HG02763 (cell line): Measurements from ENCODE around the gene CD320.
A peak's percentile ranks its signal among the peaks of the same experiment; 100 is the strongest.
"Not testable (repeated sequence)": the region's sequence is repeated elsewhere in the genome, so short reads cannot be mapped to it uniquely, and the experiment has no call there.

Source experiments
- ATAC-seq: cut with Tn5 transposase; IDR thresholded peaks from one replicate; pipeline ENCODE4 v1.9.1; 2021; ENCODE audit warnings: mild to moderate bottlenecking, moderate library complexity; ENCODE audit not compliant: unreplicated experiment

The CD320 gene

DNA sequence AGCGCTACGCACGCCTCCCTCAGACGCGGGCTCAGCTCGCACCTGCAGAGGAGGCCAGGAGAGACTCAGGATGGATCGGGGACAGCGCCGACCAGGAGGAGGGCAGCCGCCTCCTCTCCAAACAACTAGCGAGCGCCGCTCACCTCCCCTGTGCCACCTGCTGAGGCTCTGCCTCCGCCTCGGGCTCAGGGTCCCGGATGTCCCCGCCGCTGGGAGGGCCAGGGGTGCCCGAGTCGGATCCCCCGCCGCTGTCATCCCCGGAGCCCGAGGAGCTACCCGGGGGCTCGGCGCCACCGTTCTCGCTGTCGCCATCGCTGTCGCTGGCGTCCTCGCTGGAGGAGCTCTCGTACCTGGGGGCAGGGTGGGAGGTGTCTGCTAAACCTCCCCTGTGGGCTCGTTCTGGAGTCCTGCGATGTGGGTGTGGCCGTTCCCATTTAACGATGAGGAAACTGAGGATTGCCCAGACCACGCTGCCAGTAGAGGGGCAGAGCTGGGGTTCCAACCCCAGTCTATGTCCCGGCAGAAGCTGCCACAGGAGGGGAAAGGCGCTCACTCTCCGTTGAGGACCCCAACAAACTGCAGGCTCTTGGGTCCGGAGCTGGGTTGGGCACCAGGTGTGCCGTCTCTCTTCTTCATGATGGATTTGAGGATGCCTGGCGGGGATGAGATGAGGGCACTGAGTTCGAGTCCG is 25.8 kb upstream of the CD320 start:
- no peak for ATAC-seq

DNA sequence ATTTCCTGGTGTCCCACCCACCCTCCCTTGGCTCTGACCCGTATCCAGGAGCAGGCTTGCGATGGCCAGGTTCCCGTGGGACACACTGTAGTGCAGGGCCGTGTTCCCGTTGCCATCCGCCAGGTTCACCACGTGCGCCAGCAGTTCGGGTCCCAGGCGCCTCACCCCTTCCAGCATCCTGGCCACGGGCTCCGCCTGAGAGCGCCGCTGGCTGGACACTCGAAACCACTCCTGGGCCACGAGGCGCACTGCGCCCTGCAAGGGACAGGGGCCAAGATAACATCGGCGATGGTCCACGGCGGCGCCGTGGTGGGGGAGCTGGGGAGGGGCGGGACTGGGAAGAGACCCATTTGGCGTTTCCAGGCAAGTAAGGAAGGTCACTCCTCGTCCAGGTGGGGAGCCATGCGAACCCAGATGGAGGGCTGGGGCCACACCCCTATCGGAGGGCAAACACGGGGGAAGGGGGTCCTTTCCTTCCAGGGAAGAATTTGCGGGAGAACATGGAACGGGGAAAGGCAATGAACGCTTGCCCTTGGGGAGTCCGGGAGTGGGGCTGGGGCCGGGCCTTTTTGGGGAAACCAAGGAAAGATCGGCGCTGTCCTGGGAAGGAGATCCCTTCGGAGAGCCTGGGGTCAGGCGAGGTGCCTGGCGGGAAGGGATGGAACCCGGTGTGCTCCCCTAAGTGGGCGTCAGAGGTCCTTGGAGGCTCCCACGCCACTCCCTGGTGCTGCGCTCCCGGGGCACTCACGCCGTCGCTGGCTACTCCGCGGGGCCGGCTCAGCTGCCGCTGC is 25.0 kb upstream of the CD320 start:
- ATAC-seq = no peak

DNA sequence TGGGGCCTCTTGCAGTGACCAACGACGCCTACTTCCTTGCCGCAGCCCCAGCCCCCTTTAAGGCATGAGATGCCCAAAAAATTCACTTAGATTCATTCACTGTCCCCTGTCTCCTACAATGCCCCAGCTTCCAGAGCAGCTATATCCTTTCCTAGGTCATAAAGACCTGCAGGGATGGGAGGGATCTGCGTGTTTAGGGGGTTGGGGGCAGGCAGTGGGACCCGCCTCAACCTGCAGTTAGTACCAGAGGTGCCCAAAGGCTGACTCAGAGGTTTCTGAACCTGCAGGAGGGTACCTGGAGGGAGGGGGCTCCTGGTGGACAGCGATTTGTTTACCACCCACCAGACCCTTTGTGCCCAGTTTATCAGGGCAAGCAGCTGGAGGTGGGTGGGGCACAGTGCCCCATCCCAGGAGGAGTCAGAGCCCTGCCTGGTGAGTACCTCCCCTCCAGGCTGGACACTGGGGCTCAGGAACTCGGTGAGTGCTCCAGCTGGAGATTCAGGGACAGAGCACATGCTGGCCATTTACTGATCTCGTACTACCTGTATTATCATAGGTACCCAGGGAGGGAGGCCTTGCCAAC is 23.2 kb upstream of the CD320 start:
- no peak for ATAC-seq

DNA sequence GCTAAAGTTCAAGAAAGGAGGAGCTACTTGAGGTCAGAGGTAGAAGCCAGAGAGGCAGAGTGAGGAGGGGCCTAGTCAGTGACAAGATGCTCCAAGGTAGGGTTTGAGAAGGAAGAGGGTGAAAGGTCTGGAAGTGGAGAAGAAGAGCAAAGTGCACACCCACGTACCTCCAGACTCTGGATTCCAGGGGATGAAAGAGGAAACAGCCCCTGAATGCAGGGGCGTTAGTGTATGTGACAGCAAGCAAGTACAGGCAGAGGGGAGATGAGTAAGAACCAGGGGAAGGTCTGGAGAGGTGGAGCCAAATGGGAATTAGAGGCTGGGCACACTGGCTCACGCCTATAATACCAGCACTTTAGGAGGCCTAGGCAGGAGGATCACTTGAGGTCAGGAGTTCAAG is 21.8 kb upstream of the CD320 start:
- no peak for ATAC-seq

DNA sequence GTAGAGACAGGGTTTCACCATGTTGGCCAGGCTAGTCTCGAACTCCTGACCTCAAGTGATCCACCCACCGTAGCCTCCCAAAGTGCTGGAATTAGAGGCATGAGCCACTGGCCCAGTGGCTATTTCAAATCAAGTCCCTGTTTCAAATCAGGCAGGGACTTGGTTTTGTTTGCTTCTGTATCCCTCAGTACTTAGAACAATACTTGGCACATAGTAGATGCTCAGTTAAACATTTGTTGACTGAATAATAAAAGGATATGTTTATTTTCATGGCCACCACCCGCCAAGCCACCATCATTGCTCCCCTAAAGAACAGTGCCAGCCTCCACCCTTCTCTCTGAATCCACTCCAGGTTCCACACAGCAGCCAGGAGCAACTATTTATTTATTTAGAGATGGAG is 17.3 kb upstream of the CD320 start:
- no peak for ATAC-seq

DNA sequence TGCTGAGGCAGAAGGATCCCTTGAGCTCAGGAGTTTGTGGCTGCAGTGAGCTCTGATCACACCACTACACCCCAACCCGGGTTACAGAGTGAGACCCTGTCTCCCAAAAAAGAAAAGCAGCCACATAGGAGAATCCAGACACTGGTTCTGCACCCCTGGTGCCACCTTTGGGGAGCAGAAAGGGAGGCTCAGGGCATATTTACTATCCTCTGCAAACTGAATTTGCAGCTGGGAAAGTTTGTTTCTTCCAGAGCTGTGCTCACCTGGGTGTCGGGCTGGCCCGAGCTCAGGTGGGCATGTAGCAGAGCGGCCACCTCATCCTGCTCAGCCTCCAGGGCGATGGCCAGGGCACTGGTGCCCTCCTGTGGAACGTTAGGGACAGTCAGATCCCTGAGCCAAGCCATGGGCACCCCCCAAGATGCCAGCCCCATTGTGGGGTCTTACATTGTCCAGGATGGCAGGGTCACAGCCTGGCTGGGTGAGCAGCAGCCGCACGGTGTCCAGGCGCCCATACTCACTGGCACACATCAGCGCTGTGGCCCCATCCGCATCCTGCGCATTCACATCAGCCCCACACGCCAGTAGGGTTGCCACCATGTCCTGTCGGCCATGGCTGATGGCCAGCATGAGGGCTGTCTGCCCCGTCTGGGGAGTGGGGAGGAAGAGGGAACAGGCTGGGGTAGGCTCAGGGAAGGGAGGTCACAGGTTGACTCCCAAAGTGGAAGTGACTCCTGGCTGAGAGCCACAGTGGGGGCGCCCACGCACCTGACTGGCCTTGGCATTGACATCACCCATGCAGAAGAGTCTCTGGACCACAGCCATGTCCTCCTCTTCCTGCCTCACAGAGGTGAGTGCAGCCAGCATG is 16.3 kb upstream of the CD320 start:
- ATAC-seq = no peak

DNA sequence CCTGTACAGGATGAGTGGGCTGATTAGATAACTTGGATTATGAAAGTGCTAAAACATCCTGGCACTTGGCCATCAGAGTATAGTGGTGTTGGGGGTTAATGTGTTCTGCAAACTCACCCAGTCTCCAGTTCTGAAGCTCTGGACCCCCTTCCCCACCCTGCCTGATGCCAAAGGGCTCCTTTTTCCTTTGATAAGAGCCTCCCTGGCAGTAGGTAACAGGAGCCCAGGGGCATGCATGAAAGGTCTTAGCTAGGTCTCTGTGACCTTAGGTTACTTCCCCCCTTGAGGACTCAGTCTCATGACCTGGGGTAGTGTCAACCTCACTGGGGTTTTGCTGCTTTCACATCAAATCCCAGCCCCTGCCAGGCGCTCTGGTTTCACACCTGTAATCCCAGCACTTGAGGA is 15.6 kb upstream of the CD320 start:
- ATAC-seq = no peak

DNA sequence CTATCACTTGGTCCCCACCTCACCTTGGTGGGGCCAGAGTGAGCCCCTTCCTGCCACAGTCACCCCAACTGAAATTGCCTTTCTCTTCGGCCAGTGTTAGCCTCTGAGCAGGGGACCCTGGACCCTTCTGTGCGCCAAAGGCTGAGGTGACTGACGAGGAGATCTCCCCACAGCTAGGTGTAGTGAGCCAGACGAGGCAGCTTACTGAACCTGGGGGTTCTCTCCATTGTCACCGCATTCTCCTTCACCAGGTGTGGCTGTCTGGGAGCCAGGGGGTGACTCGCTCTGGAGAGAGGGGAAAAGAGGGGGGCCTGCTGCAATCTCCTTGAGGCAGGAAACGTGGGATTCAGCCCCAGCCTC is 14.5 kb upstream of the CD320 start:
- ATAC-seq = no peak

DNA sequence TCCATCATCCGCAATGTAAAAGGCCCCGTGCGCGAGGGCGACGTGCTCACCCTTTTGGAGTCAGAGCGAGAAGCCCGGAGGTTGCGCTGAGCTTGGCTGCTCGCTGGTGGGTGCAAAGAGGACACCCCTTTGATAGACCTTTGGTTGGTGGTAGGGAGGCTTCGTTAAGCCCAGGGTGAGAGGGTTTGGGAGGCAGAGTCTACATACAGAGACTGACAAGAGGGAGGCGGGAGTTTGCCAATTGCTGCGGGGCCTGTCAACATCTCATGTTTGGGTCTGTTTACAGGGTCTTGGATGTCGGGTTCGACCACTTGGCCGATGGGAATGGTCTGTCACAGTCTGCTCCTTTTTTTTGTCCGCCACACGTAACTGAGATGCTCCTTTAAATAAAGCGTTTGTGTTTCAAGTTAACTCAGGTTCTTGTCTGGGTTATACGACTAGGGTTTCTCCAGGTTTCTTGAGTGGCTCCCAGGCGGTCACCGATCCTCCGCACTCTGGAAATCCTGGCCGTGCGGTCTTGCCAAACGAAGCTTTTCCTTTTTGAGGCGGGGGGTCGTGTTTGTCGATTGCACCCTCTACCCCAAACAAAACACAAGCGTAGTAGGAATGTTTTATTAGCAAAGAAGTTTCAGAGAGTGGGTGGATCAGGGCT is 14.0 kb upstream of the CD320 start:
- no peak for ATAC-seq

DNA sequence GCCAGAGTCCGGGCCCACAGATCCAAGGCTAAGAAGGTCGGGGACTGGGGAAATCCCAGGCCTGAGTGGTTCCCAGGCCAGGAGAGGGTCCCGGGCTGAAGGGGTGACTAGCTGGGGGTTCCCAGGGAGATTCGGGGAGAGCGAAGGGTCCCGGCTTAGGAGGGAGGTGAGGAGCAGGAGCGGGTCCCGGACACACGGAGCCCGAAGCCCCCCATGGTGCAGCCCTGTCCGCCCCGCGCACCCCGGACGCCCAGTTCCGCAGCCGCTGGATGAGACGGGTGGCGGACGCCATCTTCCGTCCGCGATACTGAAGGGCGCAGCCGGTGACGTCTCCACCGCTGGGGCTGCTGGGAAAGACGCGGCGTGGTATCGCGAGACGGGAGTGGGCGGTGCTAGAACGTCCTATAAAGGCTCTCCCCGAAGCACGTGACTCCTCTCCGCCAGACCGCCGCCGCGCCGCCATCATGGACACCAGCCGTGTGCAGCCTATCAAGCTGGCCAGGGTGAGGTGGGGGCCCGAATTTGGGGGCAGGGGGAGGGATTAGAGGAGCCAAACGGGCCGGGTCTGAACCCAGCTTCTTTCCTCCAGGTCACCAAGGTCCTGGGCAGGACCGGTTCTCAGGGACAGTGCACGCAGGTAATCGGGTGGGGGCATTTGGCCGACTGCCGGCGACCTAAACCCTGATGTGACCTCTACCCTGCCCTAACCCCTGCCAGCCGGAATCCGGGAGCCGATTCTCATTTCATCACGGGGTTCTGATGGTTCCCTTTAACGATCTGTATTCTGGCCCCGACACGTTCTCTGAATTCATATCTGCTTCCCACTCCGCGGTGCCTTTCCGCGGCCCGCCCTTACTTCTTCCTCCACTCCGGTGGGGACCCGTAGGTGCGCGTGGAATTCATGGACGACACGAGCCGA is 13.2 kb upstream of the CD320 start, which contains the start of the genes NDUFA7 and RPS28:
TSS of gene NDUFA7 (minus strand) at position 309 of the 919 bp plus-strand sequence. CDS start at position 292, 17 bp downstream.
TSS of gene RPS28 (plus strand) at position 430 of the 919 bp plus-strand sequence. CDS start at position 465, 35 bp downstream.
- peak; percentile 90 for ATAC-seq

DNA sequence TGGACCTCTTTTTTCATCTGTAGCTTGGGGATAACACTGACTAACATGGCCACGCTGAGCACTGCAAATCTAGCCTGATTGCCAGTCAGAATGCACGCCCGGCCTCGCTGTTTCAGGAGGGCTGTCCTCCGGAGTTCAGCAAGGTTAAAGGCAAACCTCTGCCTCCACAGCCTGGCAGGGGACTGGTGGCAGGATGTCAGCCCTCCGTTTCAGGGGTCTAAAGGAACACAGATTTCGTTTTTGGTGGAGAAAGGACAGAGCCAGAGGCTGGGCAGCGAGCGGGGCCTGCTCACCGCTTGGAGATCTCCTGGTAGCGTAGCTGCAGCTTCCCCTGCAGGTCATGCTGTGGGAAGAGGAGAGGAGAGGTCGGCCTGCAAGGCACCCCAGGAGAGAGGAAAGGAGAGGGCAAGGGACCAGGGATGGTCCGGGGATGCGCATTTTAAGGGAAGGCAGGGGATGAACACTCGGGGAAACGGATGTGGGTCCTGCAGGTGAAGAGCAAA is 12.5 kb upstream of the CD320 start:
- ATAC-seq = no peak

DNA sequence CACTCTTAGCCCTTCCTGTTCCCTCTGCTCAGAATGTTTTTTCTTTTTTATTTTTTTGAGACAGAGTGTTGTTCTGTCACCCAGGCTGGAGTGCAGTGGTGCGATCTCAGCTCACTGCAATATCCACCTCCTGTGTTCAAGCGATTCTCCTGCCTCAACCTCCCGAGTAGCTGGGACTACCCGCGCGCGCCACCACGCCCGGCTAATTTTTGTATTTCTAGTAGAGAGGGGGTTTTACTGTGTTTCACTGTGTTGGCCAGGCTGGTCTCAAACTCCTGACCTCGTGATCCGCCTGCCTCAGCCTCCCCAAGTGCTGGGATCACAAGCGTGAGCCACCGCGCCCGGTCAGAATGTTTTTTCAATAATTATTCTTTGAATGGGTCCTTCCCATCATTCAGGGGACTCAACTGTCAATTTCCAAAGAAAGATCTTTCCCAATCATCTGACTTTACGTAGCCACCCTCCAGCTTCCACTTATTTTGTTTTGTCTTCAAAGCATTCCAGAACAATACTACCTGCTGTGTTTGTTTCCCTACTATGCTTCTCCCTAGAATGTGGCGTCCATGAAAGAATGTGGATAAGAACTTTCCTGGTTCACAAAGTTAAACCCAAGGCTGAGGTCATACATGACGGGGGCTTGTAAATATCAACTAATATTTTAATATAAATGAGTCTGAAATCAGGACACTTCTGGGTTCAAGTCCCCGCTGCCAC is 11.8 kb upstream of the CD320 start:
- ATAC-seq = no peak

DNA sequence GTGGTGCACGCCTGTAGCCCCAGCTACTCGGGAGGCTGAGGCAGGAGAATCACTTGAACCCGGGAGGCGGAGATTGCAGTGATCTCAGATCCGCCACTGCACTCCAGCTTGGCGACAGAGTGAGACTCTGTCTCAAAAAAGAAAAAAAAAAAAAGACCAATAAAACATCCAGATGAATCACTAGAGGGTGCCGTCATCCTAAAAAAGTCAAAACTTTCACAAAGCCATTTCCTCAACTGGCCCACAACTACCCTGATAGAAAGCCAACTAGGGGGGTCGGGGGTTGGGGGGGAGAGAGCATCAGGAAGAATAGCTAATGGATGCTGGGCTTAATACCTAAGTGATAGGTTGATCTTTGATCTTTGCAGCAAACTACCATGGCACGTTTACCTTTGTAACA is 10.7 kb upstream of the CD320 start:
- ATAC-seq = not testable (repeated sequence)

DNA sequence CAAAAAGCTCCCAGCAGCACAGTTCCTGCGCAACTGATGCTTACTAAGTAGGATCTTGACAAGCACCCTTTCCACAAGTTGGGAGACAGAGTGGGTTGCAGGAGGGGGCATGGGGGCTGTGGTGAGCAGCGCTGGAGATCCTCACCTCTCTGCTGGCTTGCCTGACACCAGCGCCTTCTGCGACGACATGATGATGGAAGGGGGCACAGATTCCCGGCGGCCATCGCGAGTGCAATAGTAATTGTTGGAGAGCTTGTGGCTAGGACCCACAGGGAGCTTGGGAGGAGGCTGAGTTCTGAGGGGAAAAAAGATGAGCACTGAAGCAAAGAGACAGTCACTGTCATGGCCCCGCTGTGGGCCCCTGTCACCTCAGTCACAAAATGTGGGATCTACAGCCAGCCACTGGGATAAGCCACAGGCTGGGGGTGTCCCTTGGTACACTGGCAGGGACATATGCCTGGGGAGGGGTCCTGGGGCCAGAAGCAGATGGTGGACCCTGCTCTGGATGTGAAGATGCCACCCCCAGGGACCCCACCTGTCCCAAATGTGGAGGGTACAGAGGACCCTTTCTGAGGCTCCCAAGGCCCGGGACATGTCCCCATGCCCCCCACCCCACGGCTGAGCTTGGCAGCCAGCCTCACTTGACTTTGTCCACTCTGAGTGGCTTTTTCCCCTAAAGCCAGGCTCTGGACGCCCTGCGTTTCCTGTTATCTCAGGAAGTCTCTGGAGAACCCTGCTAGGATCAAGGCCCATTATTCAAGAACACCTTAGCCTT is 8.4 kb upstream of the CD320 start:
- ATAC-seq = no peak

DNA sequence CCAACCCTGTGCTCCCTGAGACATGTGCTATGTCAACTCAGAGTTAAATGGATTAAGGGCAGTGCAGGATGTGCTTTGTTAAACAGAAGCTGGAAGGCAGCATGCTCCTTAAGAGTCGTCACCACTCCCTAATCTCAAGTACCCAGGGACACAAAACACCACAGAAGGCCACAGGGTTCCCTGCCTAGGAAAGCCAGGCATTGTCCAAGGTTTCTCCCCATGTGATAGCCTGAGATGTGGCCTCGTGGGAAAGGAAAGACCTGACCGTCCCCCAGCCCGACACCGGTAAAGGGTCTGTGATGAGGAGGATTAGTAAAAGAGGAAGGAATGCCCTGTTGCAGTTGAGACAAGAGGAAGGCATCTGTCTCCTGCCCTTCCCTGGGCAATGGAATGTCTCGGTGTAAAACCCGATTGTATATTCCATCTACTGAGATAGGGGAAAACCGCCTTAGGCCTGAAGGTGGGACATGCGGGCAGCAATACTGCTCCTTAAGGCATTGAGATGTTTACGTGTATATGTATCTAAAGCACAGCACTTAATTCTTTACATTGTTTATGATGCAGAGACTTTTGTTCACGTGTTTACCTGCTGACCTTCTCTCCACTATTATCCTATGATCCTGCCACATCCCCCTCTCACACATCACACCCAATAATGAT is 7.0 kb upstream of the CD320 start:
- not testable (repeated sequence) for ATAC-seq

DNA sequence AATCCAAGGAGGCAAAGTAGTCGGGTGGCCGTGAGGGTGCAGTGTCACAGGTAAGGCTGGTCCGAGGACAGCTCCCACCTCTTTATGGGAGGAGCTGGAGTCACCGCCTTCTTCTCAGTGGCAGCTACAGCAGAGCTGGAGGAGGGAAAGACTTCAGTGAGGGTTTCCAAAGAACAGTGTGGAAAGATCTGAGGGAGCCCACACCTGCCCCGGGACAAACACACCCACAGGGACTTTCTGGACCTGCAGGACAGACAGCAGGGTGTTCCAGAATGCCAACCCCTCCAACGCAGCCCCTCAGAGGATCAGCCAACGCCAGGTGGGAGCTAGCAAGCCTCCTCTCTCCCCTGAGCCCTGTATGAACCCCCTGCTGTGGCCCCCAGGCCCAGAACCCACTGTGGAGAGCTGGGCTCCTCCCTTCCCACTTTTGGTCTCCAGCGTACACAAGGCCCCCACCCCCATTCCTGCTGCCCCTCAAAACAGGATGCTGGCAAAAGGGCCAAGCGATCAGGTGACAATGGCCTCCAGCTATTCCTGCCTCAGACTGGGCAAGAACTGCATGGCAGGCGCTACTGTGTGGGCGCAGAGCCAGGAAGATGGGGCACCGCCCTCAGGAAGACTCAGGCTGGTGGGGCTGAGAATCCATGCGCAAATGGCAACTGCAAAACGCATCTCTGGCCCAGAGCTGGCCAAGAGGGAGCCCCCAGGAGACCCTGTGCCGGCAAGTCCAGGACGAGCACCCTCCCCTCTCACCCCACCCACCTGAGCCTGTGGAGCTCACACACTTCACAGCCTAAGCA is 3.5 kb upstream of the CD320 start:
- no peak for ATAC-seq
